Measurements from ENCODE around the gene RELT.

RELT gene

DNA sequence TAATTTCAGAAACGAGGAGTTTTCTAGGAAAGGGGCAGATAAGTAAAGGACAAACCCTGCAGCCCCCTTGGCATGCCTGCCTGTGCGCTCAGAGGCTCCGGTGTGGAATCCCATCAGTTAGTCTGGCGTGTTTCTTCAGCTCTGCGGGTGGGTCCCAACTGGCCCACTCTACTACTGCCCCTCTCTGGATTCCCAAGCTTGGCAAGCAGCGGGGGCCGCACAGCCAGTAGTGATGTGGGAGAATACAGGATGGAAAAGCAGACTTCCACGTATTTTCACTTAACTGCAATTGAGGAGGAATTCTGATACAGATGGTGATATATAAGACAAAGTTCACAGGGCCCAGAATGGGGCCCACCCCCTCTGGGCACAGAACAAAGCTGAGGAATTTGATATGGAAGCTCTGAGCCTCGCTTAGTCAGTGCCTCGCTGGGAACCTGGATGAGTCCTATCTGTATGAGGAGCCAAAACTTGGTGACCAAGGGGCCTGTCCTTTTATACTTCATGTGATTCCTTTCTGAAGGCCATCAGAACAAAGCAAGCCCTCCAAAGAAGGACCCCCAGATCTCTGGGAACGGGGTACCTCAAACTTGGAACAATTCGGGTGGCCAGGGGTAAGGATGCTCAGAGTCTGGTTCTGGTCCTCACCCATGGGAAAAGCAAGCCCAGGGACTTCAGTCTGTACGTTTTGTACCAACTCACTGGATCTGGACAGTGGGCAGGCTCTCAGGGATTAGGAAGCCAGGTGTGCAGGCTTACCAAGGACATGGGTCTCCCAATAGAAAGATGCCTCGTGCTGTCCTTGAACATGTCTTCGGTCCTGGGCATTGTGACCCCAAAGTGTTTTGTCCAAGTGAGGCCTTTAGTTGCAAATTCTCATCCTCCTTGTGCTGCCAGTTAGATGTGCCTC lies 26.0 kb downstream of the RELT start:
- in situ Hi-C loops (cut with MboI; ENCODE audit: low sequenced_read_pairs) = loop anchor here (10.0 kb wide), 1 partner anchor 253 kb away; no protein-coding TSS in a partner anchor

GRCh38 chr11:73402834-73403185 lies 26.6 kb downstream of the RELT start:
- in situ Hi-C loops (cut with MboI; ENCODE audit: low sequenced_read_pairs) = loop anchor here (10.0 kb wide), 1 partner anchor 252 kb away; no protein-coding TSS in a partner anchor

- in situ Hi-C loops (cut with MboI; ENCODE audit: low sequenced_read_pairs) = loop anchor here (10.0 kb wide), 1 partner anchor 251 kb away; no protein-coding TSS in a partner anchor
These were observed 27.3 kb downstream of the RELT start for GRCh38 chr11:73403541-73403940.

DNA sequence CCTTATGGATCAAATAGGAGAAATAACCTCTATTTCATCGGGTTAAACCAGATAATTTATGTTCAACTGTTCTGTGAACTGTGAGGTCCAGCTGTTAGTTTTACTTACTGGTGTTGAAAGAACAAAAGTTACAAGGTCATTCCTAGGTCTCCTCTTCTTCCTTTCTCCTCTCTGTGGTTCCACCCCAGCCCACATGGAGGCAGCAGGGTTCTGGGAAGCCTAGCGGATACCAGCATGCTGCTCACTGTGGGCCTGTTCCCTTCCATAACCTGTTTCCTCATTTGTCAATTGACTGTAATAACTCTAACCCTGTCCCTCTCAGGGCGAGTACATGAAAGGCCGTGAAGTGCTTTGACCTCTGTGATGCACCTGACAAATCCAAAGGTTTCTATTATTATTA lies 27.8 kb downstream of the RELT start:
- in situ Hi-C loops (cut with MboI; ENCODE audit: low sequenced_read_pairs) = loop anchor here (10.0 kb wide), 1 partner anchor 251 kb away; no protein-coding TSS in a partner anchor

- in situ Hi-C loops (cut with MboI; ENCODE audit: low sequenced_read_pairs) = loop anchor here (10.0 kb wide), 1 partner anchor 250 kb away; no protein-coding TSS in a partner anchor
These were observed 28.4 kb downstream of the RELT start for GRCh38 chr11:73404506-73405145.

DNA sequence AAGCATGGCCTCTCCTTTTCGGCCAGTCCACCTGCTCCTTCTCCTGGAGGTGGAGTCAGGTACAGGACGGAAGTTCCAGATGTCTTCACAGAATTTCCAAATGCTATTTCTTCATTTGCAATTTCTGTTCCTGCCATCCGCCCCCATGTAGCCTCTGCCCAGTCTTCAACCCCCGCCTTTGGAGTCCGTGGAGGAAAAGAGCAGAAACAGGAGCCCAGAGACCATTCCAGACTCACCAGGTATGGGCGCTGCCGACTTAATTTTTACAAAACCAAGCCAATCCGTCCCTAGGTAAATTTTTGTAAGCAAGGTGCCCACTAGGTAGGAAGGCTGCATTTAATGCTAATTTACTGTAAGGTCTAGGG lies 28.9 kb downstream of the RELT start:
- in situ Hi-C loops (cut with MboI; ENCODE audit: low sequenced_read_pairs) = loop anchor here (10.0 kb wide), 1 partner anchor 250 kb away; no protein-coding TSS in a partner anchor

DNA sequence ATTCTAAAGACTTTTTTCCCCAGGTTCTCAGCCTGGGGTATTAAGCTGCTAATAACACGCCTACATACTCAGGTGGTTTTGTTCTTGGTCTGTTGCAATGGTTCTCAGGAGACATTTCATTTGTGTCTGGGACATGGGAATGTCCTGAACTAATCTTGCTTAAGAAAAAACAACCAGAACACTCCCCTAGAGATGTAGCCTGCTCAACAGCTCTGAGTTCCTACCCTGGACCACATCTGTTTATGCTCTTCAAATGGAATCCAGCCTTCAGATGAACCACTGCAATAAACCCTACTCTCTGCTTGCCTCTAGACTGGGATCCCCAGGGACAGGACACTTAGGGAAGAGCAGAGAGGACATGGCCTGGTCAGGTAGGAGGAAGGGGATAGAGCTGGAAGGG lies 29.9 kb downstream of the RELT start:
- in situ Hi-C loops (cut with MboI; ENCODE audit: low sequenced_read_pairs) = loop anchor here (10.0 kb wide), 1 partner anchor 249 kb away; no protein-coding TSS in a partner anchor

DNA sequence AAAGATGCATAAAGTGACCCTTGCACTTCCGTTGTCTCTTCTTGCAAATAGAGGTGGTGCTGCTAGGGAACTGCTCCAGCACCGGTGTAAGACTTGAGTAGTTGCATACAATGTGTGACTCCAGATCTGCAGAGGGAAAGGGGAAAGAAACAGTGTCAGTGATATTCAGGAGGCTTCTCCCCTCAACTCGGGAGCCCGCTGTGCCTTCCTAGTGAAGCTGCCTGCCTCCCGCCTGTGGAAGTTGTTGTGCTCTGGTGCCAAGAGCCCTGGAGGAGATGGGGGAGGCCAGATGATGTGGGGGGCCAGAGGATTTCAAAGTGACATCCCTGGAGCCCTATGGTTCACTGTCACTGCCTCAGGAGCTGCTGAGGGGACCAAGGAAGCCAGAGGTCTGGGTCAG lies 30.4 kb downstream of the RELT start:
- in situ Hi-C loops (cut with MboI; ENCODE audit: low sequenced_read_pairs) = loop anchor here (10.0 kb wide), 1 partner anchor 248 kb away; no protein-coding TSS in a partner anchor

DNA sequence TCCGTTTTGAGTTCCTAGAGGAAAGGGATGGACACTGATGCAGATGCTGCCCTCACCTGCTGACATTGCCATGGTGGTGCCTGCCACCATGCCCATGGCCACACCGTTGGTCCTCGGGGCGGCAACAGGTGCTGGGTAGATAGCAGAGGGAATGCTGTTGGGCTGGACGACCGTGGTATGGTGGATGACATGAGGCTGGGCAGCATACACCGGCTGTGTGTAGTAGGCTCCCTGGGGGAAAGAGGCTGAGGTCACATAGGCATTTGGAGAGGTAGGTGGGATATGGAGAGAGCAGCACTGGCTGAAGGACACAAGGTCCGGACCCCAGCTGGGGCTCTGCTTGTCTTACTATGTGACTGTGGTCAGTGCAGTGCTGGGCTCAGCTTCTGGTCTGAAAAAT lies 33.2 kb downstream of the RELT start:
- in situ Hi-C loops (cut with MboI; ENCODE audit: low sequenced_read_pairs) = loop anchor here (10.0 kb wide), 1 partner anchor 245 kb away; no protein-coding TSS in a partner anchor

DNA sequence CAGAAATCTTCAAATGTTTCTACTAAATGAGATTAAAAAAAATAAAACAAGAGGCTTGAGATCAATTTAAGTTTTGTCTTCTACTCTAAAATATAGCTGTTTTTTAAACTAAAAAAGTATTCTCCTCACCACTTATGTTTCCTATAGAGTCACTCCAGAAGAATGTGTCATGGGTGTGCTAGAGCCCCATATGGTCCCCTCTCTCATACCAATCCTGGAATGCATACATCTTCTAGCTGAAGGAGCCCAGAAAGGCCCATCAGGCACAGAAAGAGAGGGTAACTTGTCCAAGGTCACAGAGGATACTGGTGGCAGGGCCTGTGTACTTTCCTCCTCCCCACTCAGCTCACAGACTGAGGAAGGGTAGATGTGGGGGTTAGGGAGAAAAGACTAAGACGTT lies 34.4 kb downstream of the RELT start:
- in situ Hi-C loops (cut with MboI; ENCODE audit: low sequenced_read_pairs) = no loop called here

DNA sequence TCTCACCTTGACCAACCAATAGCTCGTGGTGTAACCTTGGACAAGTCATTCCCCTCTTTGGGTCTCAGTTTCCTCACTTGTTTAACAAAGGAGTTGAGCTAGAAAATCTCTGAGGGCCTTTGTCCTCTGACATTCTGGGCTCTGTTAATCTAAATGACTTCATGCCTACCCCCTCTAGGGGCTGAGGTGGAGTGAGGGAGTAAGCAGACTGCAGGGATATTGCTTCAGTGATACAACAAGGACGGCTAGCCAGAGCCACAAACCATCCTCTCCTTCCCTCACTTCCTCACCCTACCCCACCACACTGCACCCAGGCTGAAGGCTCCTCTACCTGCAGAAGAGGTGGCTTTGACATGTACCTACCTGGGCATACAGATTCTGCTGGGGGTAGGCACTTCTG lies 34.8 kb downstream of the RELT start:
- in situ Hi-C loops (cut with MboI; ENCODE audit: low sequenced_read_pairs) = no loop called here

- in situ Hi-C loops (cut with MboI; ENCODE audit: low sequenced_read_pairs) = no loop called here
These were observed 36.1 kb downstream of the RELT start for GRCh38 chr11:73412308-73412707.

DNA sequence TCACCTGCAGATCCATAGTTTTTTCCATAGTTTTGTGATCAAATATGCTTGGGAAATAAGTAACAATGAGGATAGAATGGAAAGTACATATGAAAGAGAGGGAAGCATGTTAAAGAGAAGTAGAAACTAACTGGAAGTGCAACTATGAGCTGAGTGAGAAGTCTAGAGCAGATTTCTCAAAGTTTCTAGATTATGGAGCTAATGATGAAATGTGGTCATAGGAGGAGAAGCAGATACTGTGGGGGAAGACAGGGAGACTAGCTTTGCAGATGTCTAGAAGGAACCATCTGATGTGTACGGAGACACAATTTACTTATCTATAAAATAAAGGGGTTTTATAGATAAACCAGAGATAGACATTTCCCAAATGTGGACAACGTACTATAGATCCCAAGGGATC lies 37.1 kb downstream of the RELT start:
- in situ Hi-C loops (cut with MboI; ENCODE audit: low sequenced_read_pairs) = no loop called here

- in situ Hi-C loops (cut with MboI; ENCODE audit: low sequenced_read_pairs) = no loop called here
These were observed 38.9 kb downstream of the RELT start for GRCh38 chr11:73414977-73415651.

- in situ Hi-C loops (cut with MboI; ENCODE audit: low sequenced_read_pairs) = no loop called here
These were observed 39.8 kb downstream of the RELT start for GRCh38 chr11:73415854-73416615.

DNA sequence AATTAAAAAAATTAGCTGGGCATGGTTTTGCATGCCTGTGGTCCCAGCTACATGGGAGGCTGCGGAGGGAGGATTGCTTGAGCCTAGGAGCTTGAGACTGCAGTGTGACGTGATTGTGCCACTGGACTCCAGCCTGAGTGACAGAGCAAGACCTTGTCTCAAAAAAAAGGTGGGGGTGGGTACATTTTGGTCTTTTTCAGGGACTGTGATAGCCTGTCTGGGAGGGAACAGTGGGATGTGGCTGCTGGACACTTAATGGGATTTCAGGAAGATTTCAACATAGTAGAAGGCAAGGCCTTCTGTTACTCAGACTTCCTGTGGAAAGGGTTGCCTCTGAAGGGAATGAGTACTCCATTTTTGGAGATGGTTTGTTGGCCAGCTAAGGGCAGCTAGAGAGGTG lies 40.6 kb downstream of the RELT start:
- in situ Hi-C loops (cut with MboI; ENCODE audit: low sequenced_read_pairs) = no loop called here

- in situ Hi-C loops (cut with MboI; ENCODE audit: low sequenced_read_pairs) = no loop called here
These were observed 43.9 kb downstream of the RELT start for GRCh38 chr11:73420136-73420535.

DNA sequence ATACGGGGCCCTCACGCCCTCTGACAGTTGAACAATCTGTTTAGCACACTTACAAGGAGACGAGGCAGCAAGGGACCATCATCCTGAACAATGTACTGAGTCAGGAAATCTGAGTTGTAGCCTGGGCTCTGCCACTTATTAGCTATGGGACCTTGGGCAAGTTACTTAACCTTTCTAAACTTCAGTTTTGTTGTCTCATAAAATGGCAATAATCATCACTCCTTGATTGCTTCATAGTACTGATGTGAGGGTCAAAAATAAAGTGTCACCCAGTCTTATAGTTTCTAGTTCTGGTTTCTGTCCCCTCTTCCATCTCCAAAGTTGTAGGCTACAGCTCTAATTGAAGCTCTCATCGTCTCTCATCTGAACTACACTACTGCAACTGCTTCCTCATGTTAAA lies 46.7 kb downstream of the RELT start:
- in situ Hi-C loops (cut with MboI; ENCODE audit: low sequenced_read_pairs) = no loop called here

DNA sequence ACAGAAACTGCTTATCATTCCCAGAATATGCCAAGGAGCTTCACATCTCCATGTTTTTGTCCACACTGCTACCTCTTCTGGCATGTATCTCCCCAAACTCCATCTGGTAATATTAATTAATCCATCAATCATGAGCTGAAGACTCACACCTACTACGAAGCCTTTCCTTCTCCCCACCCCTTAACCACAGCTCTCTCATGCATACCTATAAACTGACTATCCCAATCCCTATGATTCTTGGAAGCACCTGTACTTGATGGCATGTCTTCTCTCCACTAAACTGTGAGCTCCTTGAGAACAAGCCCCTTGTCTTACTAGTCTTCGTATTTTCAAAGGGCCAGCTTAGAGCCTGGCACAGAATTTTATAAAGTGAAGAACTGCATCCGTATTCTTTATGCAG lies 47.3 kb downstream of the RELT start:
- in situ Hi-C loops (cut with MboI; ENCODE audit: low sequenced_read_pairs) = no loop called here

DNA sequence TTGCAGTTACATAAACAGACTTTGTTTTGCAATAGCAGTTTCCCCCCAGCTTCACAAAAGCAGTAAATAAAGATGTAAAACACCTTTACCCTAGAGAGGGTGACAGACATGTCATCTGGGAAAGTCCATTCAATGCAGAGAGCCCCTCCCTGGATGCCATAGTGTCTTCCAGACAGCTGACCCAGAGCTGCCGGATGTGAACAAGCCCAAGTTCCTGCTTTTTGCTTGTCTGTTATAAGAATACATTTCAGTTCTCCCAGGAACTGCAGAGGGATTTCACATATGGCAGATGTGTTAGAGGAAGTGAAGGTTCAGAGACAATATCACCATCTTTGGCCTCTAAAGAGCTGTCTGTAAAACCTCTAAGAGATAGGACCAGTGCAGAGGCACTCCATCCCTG lies 48.9 kb downstream of the RELT start:
- in situ Hi-C loops (cut with MboI; ENCODE audit: low sequenced_read_pairs) = no loop called here
